ENCODE results near the gene PLA2G2C.
"Not testable (repeated sequence)": the region's sequence is repeated elsewhere in the genome, so short reads cannot be mapped to it uniquely, and the experiment has no call there.

PLA2G2C gene

GRCh38 chr1:20137055-20137454 lies 49.3 kb downstream of the PLA2G2C start:
- intact Hi-C loops (cut with micrococcal nuclease), result no loop called here
- Mint-ChIP-seq H3K36me3 (ENCODE audit: low read depth) (no peaks in the 10 kb centered on the region), H3K9me3 (no peaks in the 10 kb centered on the region), H3K4me3 (no peak overlapping the region), H3K27me3 (peaks cover 24% of the 10 kb centered on the region), H3K27ac (no peak overlapping the region), H3K4me1 (ENCODE audit: low read depth) (no peaks in the 10 kb centered on the region)

DNA sequence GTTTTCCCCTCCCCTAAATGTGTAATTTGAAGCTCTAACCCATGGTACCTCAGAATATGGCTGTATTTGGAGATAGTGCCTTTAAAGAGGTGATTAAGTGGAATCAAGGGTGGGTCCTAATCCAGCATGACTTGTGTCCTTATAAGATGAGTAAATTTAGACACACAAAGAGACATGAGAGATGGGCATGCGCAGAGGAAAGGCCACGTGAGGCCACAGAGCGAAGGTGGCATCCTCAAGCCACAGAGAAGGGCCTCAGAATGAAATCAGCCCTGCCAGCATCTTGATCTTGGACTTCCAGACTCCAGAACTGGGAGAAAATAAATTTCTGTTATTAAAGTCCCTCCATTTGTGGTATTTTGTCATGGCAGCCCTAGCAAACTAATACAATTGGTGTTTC lies 50.1 kb downstream of the PLA2G2C start:
- Mint-ChIP-seq H3K4me3 (no peak overlapping the region), H3K27me3 (peaks cover 27% of the 10 kb centered on the region), H3K27ac (no peak overlapping the region), H3K36me3 (ENCODE audit: low read depth) (no peaks in the 10 kb centered on the region), H3K4me1 (ENCODE audit: low read depth) (no peaks in the 10 kb centered on the region), H3K9me3 (no peaks in the 10 kb centered on the region)
- intact Hi-C loops (cut with micrococcal nuclease), result no loop called here

DNA sequence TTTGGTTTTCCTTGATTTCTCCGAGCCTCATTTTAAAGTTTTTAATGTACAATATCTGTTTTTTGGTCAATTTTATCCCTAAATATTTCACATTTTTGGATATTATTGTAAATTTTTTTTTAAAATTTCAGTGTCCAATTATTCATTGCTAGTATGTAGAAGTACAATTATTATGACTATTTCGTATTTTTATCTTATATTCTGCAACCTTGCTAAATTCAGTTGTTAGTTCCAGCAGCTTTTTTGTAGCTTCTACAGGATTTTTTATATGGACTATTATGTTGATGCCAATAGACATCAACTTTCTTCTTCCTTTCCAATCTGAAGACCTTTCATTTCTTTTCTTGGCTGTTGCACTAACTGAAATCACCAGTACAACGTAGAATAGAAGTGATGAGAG lies 51.3 kb downstream of the PLA2G2C start:
- Mint-ChIP-seq H3K27me3 (peaks cover 32% of the 10 kb centered on the region), H3K9me3 (no peaks in the 10 kb centered on the region), H3K36me3 (ENCODE audit: low read depth) (no peaks in the 10 kb centered on the region), H3K4me3 (no peak overlapping the region), H3K4me1 (ENCODE audit: low read depth) (no peaks in the 10 kb centered on the region), H3K27ac (no peak overlapping the region)
- intact Hi-C loops (cut with micrococcal nuclease), result no loop called here

DNA sequence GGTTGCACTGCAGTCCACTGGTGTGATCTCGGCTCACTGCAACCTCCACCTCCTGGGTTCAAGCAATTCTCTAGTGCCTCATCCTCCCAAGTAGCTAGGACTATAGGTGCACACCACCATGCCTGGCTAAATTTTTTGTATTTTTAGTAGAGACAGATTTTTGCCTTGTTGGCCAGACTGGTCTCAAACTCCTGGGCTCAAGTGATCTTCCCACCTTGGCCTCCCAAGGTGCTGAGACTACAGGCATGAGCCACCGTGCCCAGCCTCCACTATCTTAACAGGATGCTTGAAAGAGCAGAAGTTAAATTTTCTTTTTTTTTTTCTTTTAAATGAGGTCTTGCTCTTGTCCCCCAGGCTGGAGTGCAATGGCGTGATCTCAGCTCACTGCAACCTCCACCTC lies 55.8 kb downstream of the PLA2G2C start:
- H3K27ac Mint-ChIP-seq; H3K4me3 Mint-ChIP-seq; H3K36me3 Mint-ChIP-seq (ENCODE audit: low read depth); intact Hi-C loops (cut with micrococcal nuclease); H3K9me3 Mint-ChIP-seq: not testable (repeated sequence)
- H3K4me1 Mint-ChIP-seq (ENCODE audit: low read depth), result peaks cover 20% of the 10 kb centered on the region
- H3K27me3 Mint-ChIP-seq, result peaks cover 30% of the 10 kb centered on the region

DNA sequence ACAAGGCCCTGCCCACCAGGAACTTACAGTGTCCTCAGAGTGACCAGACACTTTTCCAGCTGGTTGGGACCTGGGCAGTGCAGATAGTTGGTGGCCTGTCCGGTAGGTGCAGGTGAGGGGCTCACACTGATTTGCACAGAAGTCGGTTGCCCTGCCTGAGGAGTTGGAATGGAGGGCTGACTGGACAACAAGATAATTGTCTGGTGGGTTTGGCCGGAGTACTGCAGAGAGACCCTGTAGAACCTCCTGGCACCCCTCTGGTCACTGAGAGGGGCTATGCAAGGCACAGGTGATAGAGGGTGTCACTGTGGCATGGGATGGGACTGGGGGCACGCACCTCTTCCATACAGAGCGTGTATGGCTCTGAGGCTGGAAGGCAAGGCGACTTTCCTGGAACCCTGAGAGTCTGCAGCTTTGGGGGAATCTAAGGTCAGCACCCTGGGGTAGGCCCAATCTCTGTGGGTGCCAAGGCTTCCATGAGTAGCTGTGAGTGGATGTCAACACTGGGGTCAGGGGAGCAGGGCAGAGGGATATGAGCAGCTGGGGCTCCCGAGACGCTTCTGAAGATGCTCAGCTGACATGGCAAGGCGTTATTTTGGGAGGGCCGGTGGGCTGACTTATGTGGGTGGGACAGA lies 59.4 kb downstream of the PLA2G2C start:
- H3K27me3 Mint-ChIP-seq, result peaks cover 29% of the 10 kb centered on the region
- intact Hi-C loops (cut with micrococcal nuclease), result no loop called here
- no peak overlapping the region for H3K4me3 Mint-ChIP-seq
- peaks cover 41% of the 10 kb centered on the region for H3K4me1 Mint-ChIP-seq (ENCODE audit: low read depth)
- no peak overlapping the region for H3K27ac Mint-ChIP-seq
- H3K36me3 Mint-ChIP-seq (ENCODE audit: low read depth), result no peaks in the 10 kb centered on the region
- no peaks in the 10 kb centered on the region for H3K9me3 Mint-ChIP-seq

- Mint-ChIP-seq H3K36me3 (ENCODE audit: low read depth) (no peaks in the 10 kb centered on the region), H3K27ac (no peak overlapping the region), H3K4me3 (no peak overlapping the region), H3K9me3 (no peaks in the 10 kb centered on the region), H3K27me3 (peaks cover 33% of the 10 kb centered on the region), H3K4me1 (ENCODE audit: low read depth) (peaks cover 43% of the 10 kb centered on the region)
- intact Hi-C loops (cut with micrococcal nuclease), result no loop called here
Measured at GRCh38 chr1:20126041-20126805, 60.1 kb downstream of the PLA2G2C start.

- no peak overlapping the region for H3K4me3 Mint-ChIP-seq
- H3K4me1 Mint-ChIP-seq (ENCODE audit: low read depth), result peaks cover 46% of the 10 kb centered on the region
- H3K27ac Mint-ChIP-seq, result peak overlapping the region; percentile 49
- no peaks in the 10 kb centered on the region for H3K9me3 Mint-ChIP-seq
- H3K27me3 Mint-ChIP-seq, result peaks cover 35% of the 10 kb centered on the region
- intact Hi-C loops (cut with micrococcal nuclease), result no loop called here
- H3K36me3 Mint-ChIP-seq (ENCODE audit: low read depth), result no peaks in the 10 kb centered on the region
Measured at GRCh38 chr1:20125100-20125499, 61.2 kb downstream of the PLA2G2C start.

DNA sequence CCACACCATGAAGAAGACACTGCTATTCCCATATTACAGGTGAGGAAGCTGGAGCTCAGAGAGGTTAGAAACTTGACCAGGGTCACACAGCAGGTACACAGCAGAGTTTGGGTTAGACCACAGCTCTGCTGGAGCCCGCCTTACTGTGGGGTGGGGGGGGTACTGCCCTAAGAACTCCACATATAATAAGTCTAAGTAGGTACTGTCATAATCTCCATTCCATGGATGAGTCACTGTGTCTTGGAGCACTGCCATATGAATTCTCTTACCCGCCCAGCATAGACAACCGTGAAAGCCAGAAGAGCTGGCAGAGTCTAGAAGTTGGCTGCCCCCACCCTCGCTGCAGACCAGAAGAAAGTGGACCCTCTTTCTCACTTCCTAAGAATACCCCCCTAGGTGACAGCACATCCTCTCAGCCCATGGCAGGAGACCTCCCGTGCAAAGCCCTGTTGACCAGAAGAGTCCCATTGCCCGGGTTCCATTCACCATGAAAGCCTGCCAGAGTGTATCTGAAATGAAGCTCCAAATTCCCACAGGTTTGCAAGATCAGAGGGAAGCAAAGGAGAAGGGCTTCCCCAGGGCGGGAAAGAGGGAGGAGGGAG lies 61.8 kb downstream of the PLA2G2C start:
- Mint-ChIP-seq H3K4me3 (no peak overlapping the region), H3K9me3 (no peaks in the 10 kb centered on the region), H3K27me3 (peaks cover 35% of the 10 kb centered on the region), H3K36me3 (ENCODE audit: low read depth) (no peaks in the 10 kb centered on the region), H3K4me1 (ENCODE audit: low read depth) (peaks cover 51% of the 10 kb centered on the region), H3K27ac (peak overlapping the region; percentile 49)
- intact Hi-C loops (cut with micrococcal nuclease), result no loop called here

GRCh38 chr1:20123722-20124455 lies 62.4 kb downstream of the PLA2G2C start:
- Mint-ChIP-seq H3K4me1 (ENCODE audit: low read depth) (peaks cover 58% of the 10 kb centered on the region), H3K9me3 (no peaks in the 10 kb centered on the region), H3K36me3 (ENCODE audit: low read depth) (no peaks in the 10 kb centered on the region), H3K27me3 (peaks cover 35% of the 10 kb centered on the region), H3K27ac (no peak overlapping the region), H3K4me3 (no peak overlapping the region)
- intact Hi-C loops (cut with micrococcal nuclease), result no loop called here

DNA sequence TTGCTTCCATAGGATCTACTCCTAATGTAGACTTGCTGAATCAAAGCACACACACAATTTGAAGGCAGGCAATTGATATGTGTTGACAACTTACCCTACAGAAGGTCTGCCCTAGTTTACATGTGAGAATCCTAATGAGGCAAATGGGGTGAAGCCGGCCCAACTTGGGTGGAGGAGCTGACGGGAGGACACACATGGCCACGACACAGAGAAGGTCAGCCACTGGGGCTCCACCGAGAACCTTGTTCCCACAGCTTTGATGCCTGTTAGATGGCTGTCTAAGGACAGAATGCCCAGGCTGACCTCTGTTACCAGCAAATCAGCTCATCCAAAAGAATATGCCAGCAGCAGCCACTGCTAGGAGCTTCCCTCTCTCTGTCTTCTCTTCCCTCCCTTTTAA lies 65.5 kb downstream of the PLA2G2C start:
- Mint-ChIP-seq H3K9me3 (no peaks in the 10 kb centered on the region), H3K27ac (no peak overlapping the region), H3K4me1 (ENCODE audit: low read depth) (peaks cover 39% of the 10 kb centered on the region), H3K27me3 (peaks cover 42% of the 10 kb centered on the region), H3K4me3 (no peak overlapping the region), H3K36me3 (ENCODE audit: low read depth) (no peaks in the 10 kb centered on the region)
- intact Hi-C loops (cut with micrococcal nuclease), result no loop called here

DNA sequence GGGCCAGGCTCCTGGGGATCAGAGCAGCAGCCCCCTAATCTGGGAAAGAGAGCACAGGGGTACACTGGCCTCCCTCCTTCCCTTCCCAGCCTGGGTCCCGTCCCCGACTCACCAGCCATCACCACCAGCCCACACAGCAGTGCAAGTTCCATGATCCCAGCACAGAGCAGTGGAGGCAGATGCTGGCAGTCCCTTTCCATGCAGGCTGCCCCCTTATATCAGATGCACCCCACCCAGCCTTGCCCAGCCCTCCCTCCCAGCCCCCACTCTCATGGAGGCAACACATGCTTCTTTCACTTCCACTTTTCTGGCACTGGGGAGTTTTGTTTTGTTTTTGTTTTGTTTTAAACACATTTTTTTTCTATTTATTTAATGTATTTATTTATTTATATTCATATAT lies 67.0 kb downstream of the PLA2G2C start, which contains the start of gene PLA2G2D:
TSS of gene PLA2G2D (minus strand) at position 190 of the 400 bp plus-strand sequence. CDS start at position 152, 38 bp downstream.
- Mint-ChIP-seq H3K4me3 (no peak within 1 kb of the TSS), H3K27me3 (peaks cover 42% of the 10 kb centered on the region), H3K36me3 (ENCODE audit: low read depth) (no peaks in the 10 kb centered on the region), H3K4me1 (ENCODE audit: low read depth) (peaks cover 33% of the 10 kb centered on the region), H3K9me3 (no peaks in the 10 kb centered on the region), H3K27ac (peak within 1 kb of the TSS; percentile 51)
- intact Hi-C loops (cut with micrococcal nuclease), result no loop called here

DNA sequence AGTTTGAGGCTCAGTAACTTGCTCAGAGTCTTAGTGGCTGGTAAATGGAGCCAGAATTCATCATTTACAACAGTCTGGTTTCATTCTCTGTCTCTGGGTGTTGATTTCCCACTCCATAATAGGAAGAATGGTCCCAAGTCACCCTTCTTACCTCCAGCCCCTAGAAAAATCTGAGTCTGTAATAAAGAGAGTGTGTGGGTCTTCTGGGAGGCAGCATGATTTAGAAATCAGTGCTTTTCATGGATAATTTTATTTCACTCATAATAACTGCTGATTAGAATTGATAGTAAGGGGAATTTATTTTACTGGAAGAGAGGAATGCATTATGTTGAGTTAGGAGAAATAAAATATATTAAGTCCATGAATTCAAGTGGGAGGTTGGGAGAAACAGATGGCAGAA lies 69.1 kb downstream of the PLA2G2C start:
- intact Hi-C loops (cut with micrococcal nuclease), result no loop called here
- H3K4me3 Mint-ChIP-seq, result no peak overlapping the region
- H3K36me3 Mint-ChIP-seq (ENCODE audit: low read depth), result no peaks in the 10 kb centered on the region
- H3K4me1 Mint-ChIP-seq (ENCODE audit: low read depth), result peaks cover 21% of the 10 kb centered on the region
- H3K27me3 Mint-ChIP-seq, result peaks cover 48% of the 10 kb centered on the region
- H3K27ac Mint-ChIP-seq, result no peak overlapping the region
- no peaks in the 10 kb centered on the region for H3K9me3 Mint-ChIP-seq

GRCh38 chr1:20115916-20116315 lies 70.4 kb downstream of the PLA2G2C start:
- Mint-ChIP-seq H3K36me3 (ENCODE audit: low read depth) (no peaks in the 10 kb centered on the region), H3K9me3 (no peaks in the 10 kb centered on the region), H3K4me3 (no peak overlapping the region), H3K27me3 (peaks cover 37% of the 10 kb centered on the region), H3K4me1 (ENCODE audit: low read depth) (peaks cover 16% of the 10 kb centered on the region), H3K27ac (no peak overlapping the region)
- intact Hi-C loops (cut with micrococcal nuclease), result no loop called here

GRCh38 chr1:20115479-20115878 lies 70.8 kb downstream of the PLA2G2C start:
- peaks cover 16% of the 10 kb centered on the region for H3K4me1 Mint-ChIP-seq (ENCODE audit: low read depth)
- no peaks in the 10 kb centered on the region for H3K36me3 Mint-ChIP-seq (ENCODE audit: low read depth)
- no peak overlapping the region for H3K4me3 Mint-ChIP-seq
- H3K27ac Mint-ChIP-seq, result no peak overlapping the region
- H3K27me3 Mint-ChIP-seq, result peaks cover 39% of the 10 kb centered on the region
- intact Hi-C loops (cut with micrococcal nuclease), result no loop called here
- H3K9me3 Mint-ChIP-seq, result no peaks in the 10 kb centered on the region

All from dendritic cell treated with granulocyte-macrophage colony-stimulating factor and Interleukin-4, amounts not matched to agents 40 ng/mL and 50 ng/mL, for 4 days (primary cell).